HepG2 (cell line): Measurements from ENCODE around the gene POLR2J. TPM values are rescaled to one million over a fixed set of nuclear protein-coding genes. Genes with fewer than 3 reads are reported as not detected.
"Not testable (repeated sequence)": the region's sequence is repeated elsewhere in the genome, so short reads cannot be mapped to it uniquely, and the experiment has no call there.

Source experiments
- ATAC-seq: fragments of 200-7000 bp; cut with Tn5 transposase; 3 replicates; pipeline ENCODE4 v1.9.1; 2020; ENCODE audit warnings: mild to moderate bottlenecking, moderate library complexity
- BruUV-seq: library from RNA; stranded (reverse); fragments of 400-500 nt; replicated peaks from 2 replicates; lab custom pipeline; 2021; lab: Mats Ljungman, UMichigan
- CTCF ChIA-PET: fragments of 300-600 bp; formaldehyde crosslinking; extraction: SDS; loops from one replicate; lab custom pipeline; 2021; ENCODE audit warnings: low total read pairs, inconsistent platforms, low intra/inter-chr PET ratio; lab: Yijun Ruan, JAX
- POLR2A ChIA-PET: fragments of 350-600 bp; sonication (Branson Sonifier 250); formaldehyde crosslinking; loops from one replicate; lab custom pipeline; 2020; ENCODE audit warnings: antibody characterized with exemption, inconsistent platforms; lab: Yijun Ruan, JAX
- DNase-seq: peaks from one replicate; pipeline ENCODE4 v3.0.0-alpha.2; 2015; ENCODE audit warnings: low spot score
- FAIRE-seq: peaks from 3 replicates; lab custom pipeline; 2011; peaks lifted over from hg19 to GRCh38; lab: Jason Lieb, UNC
- H2AFZ ChIP-seq: one replicate; pipeline ENCODE4 v1.6.1; 2011; ENCODE audit warnings: low read length, inconsistent platforms
- H3K27ac ChIP-seq: fragments of 300-600 bp; 3 replicates; pipeline ENCODE4 v1.8.0; 2011; ENCODE audit warnings: mixed run types, mild to moderate bottlenecking, mixed read lengths, low read length, inconsistent platforms; ENCODE audit not compliant: insufficient read depth; ENCODE audit errors: extremely low read length
- H3K27me3 ChIP-seq, 2 experiments: fragments of 200-600 bp in 1 of 2; 2 replicates in 1 of 2; 3 replicates in 1 of 2; pipeline versions ENCODE4 v1.6.0 to v1.8.0; 2011; ENCODE audit warnings: low read length in 2 of 2, mild to moderate bottlenecking in 2 of 2, moderate library complexity in 2 of 2, inconsistent platforms in 1 of 2; ENCODE audit not compliant: insufficient read depth in 2 of 2, control insufficient read depth in 1 of 2
- H3K36me3 ChIP-seq, 2 experiments: fragments of 200-600 bp in 1 of 2; replicated peaks in 1 of 2; 2 replicates in 1 of 2; 3 replicates in 1 of 2; pipeline versions ENCODE4 v1.5.1 to v1.8.0; 2011; ENCODE audit warnings: low read length in 2 of 2, inconsistent platforms in 1 of 2; ENCODE audit not compliant: insufficient read depth in 2 of 2, control insufficient read depth in 1 of 2
- H3K4me1 ChIP-seq: 2 replicates; pipeline ENCODE4 v1.5.1; 2012; ENCODE audit warnings: low read length, inconsistent platforms; ENCODE audit not compliant: insufficient read depth
- H3K4me2 ChIP-seq: 2 replicates; pipeline ENCODE4 v1.6.0; 2011; ENCODE audit warnings: low read depth, low read length, inconsistent platforms
- H3K4me3 ChIP-seq, 3 experiments: fragments of 200-600 bp in 1 of 3; sonication (generic), shearing (Covaris generic) in 1 of 3; replicated peaks in 1 of 3; 2 replicates each; pipeline ENCODE4 v1.5.1; 2011 to 2016; ENCODE audit warnings: low read length in 3 of 3, inconsistent platforms in 2 of 3, low read depth in 2 of 3, mild to moderate bottlenecking in 2 of 3, control low read depth in 1 of 3, mixed read lengths in 1 of 3; ENCODE audit not compliant: insufficient read depth in 1 of 3
- H3K79me2 ChIP-seq: one replicate; pipeline ENCODE4 v1.6.1; 2011; ENCODE audit warnings: low read length, inconsistent platforms; ENCODE audit not compliant: insufficient read depth
- H3K9ac ChIP-seq: 2 replicates; pipeline ENCODE4 v1.6.0; 2011; ENCODE audit warnings: mild to moderate bottlenecking, low read depth, low read length, inconsistent platforms; ENCODE audit not compliant: insufficient read depth
- H3K9me3 ChIP-seq: 2 replicates; pipeline ENCODE4 v1.5.1; 2012; ENCODE audit warnings: mild to moderate bottlenecking, low read length
- H4K20me1 ChIP-seq: 2 replicates; pipeline ENCODE4 v1.6.0; 2011; ENCODE audit warnings: inconsistent platforms, mild to moderate bottlenecking, low read length, moderate library complexity; ENCODE audit not compliant: insufficient read depth
- IRF2 ChIP-seq: IDR thresholded peaks from 2 replicates; pipeline ENCODE4 v1.6.1; 2018; ENCODE audit warnings: missing genetic modification reagents, missing compliant biosample characterization
- NFIB ChIP-seq: sonication (generic); formaldehyde crosslinking; IDR thresholded peaks from 2 replicates; pipeline ENCODE4 v1.9.0; 2021; ENCODE audit warnings: missing genetic modification reagents, mild to moderate bottlenecking, borderline replicate concordance
- TMF1 ChIP-seq: sonication (generic); formaldehyde crosslinking; IDR thresholded peaks from 2 replicates; pipeline ENCODE4 v1.8.1; 2022; ENCODE audit warnings: low read depth, missing genetic modification reagents
- ZNF256 ChIP-seq: sonication (generic); formaldehyde crosslinking; conservative IDR thresholded peaks from 2 replicates; pipeline ENCODE4 v1.4.0; 2020; ENCODE audit warnings: missing genetic modification reagents
- ZNF414 ChIP-seq: sonication (generic); formaldehyde crosslinking; IDR thresholded peaks from 2 replicates; pipeline ENCODE4 v1.5.0; 2020; ENCODE audit warnings: missing genetic modification reagents
- ZNF784 ChIP-seq: sonication (generic); formaldehyde crosslinking; IDR thresholded peaks from 2 replicates; pipeline ENCODE4 v1.5.1; 2020; ENCODE audit warnings: missing genetic modification reagents, mild to moderate bottlenecking, borderline replicate concordance
- ZSCAN20 ChIP-seq: sonication (generic); formaldehyde crosslinking; IDR thresholded peaks from 2 replicates; pipeline ENCODE4 v1.4.0; 2020; ENCODE audit warnings: missing genetic modification reagents, mild to moderate bottlenecking, borderline replicate concordance
- ZSCAN21 ChIP-seq: sonication (generic); formaldehyde crosslinking; IDR thresholded peaks from 2 replicates; pipeline ENCODE4 v1.8.0; 2022; ENCODE audit warnings: mild to moderate bottlenecking, missing genetic modification reagents, moderate library complexity, borderline replicate concordance
- WGBS: methylation state at CpG from one replicate; pipeline ENCODE4 v1.1.6; 2017; ENCODE audit warnings: low lambda C conversion rate; 5-methylcytosine and 5-hydroxymethylcytosine counted together
- in situ Hi-C: cut with HindIII; loops from 2 replicates; pipeline ENCODE4 v1.10.0; 2017; ENCODE audit warnings: low pct_unique_long_range_greater_than_20kb; ENCODE audit not compliant: extremely low pct_ligation_motif_present
- intact Hi-C: fragments of 100-400 bp; cut with micrococcal nuclease; formaldehyde crosslinking; loops from one replicate; pipeline ENCODE4 v1.10.0; 2022; ENCODE audit not compliant: unreplicated experiment
- polyA plus RNA-seq, 8 experiments: library from polyadenylated mRNA; depleted of rRNA in 3 of 8; stranded (reverse) in 7 of 8; unstranded in 1 of 8; fragments of >200 nt; fragmentation: Illumina TruSeq in 4 of 8; extraction: Trizol in 4 of 8; gene quantifications; 2 replicates each; pipeline versions ENCODE4 v1.2.1 to v1.2.3, GENCODE V29; 2011 to 2016; ENCODE audit warnings: low read depth in 4 of 8, missing spikeins in 1 of 8, mixed read lengths in 1 of 8; ENCODE audit not compliant: insufficient read depth in 1 of 8
- total RNA-seq, 5 experiments: library from RNA; depleted of rRNA; stranded (reverse); fragments of >200 nt; fragmentation: Illumina TruSeq; extraction: Trizol; gene quantifications; 2 replicates each; pipeline ENCODE4 v1.2.3, GENCODE V29; 2016; ENCODE audit warnings: low read depth in 1 of 5

The POLR2J gene
- total and polyA plus RNA-seq, 2 of the 13 experiments (the other 11 are each of a cell fraction or from before 2014, with no cell fraction given), result 41.2 to 71.4 TPM

DNA sequence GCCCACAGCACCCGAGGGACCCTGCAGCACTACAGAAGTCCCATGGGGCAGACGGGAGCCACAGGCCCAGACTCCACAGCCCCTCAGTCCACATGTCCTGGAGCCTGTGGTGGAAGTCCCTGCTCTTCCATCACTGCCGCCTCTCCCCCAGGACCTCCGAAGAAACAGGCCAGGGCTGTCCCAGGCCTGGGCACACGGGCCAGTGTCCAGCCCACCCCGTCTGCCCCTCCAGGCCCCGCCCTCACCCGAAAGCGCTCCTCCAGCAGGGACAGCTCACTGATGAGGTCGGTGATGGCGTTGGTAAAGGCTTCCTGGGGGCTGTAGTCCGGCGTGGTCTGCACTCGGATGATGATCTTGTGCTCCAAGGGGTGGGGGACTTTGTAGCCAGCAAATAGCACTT lies 4.6 kb downstream of the POLR2J start:
- H3K4me1 ChIP-seq, H3K36me3 ChIP-seq, H3K79me2 ChIP-seq, intact Hi-C loops, H3K4me3 ChIP-seq, CTCF ChIA-PET, H4K20me1 ChIP-seq, POLR2A ChIA-PET, H3K27me3 ChIP-seq, FAIRE-seq, H2AFZ ChIP-seq, BruUV-seq, H3K9me3 ChIP-seq, in situ Hi-C loops, H3K9ac ChIP-seq, ATAC-seq, DNase-seq, H3K4me2 ChIP-seq, H3K27ac ChIP-seq: not testable (repeated sequence)
- WGBS, result no CpG with 5 or more reads among the region's 14 CpGs

GRCh38 chr7:102473271-102473991 lies 5.3 kb downstream of the POLR2J start:
- H3K9ac ChIP-seq, result no peak overlapping the region
- no peaks in the 10 kb centered on the region for H4K20me1 ChIP-seq
- H3K9me3 ChIP-seq, result no peaks in the 10 kb centered on the region
- FAIRE-seq, result no peak
- peaks cover 8% of the 10 kb centered on the region; the same call in 1 of the 2 replicates for H3K4me1 ChIP-seq
- BruUV-seq, result no TSS peak
- H2AFZ ChIP-seq, result no peak overlapping the region
- intact Hi-C loops, result no loop called here
- no peaks in the 10 kb centered on the region for H3K79me2 ChIP-seq
- DNase-seq, result no peak
- WGBS, result 98% methylated on average over 20 of the region's 23 CpGs
- ATAC-seq, result no peak
- CTCF ChIA-PET, result no interaction called here
- H3K4me2 ChIP-seq, result no peak overlapping the region
- H3K36me3 ChIP-seq, result peaks cover 5 to 7% of the 10 kb centered on the region in 2 experiments; a peak in 2 of 5 replicates
- no peaks in the 10 kb centered on the region for H3K27me3 ChIP-seq
- POLR2A ChIA-PET, result no interaction called here
- no peak overlapping the region for H3K4me3 ChIP-seq
- H3K27ac ChIP-seq, result no peak overlapping the region
- in situ Hi-C loops, result no loop called here
- TF ChIP-seq TMF1 (CRISPR knock-in tag) (no peak), ZSCAN20 (CRISPR knock-in tag) (no peak), ZNF414 (no peak), IRF2 (CRISPR knock-in tag) (no peak), NFIB (CRISPR knock-in tag) (no peak), ZNF256 (CRISPR knock-in tag) (no peak), ZNF784 (CRISPR knock-in tag) (no peak), ZSCAN21 (CRISPR knock-in tag) (no peak)
